T-helper 2 cell treated with Interferon-gamma antibody and Interleukin-4, amounts not matched to agents 5 μg/mL and 100 μg/mL, for 36 hours (primary cell): Measurements from ENCODE around the gene TSFM.
"Not testable (repeated sequence)": the region's sequence is repeated elsewhere in the genome, so short reads cannot be mapped to it uniquely, and the experiment has no call there.

ENCODE experiments used
- DNase-seq: peaks from one replicate; pipeline ENCODE4 v3.0.0; 2021; ENCODE audit warnings: low spot score
- H3K27ac Mint-ChIP-seq: one replicate; pipeline ENCODE4 v1.8.0; 2021; ENCODE audit warnings: mild to moderate bottlenecking, mixed read lengths
- H3K27me3 Mint-ChIP-seq: one replicate; pipeline ENCODE4 v1.8.0; 2021; ENCODE audit warnings: low read depth, mixed read lengths
- H3K36me3 Mint-ChIP-seq: one replicate; pipeline ENCODE4 v1.8.0; 2021; ENCODE audit warnings: low read depth, mixed read lengths
- H3K4me1 Mint-ChIP-seq: one replicate; pipeline ENCODE4 v1.8.0; 2021; ENCODE audit warnings: low read depth, mixed read lengths
- H3K4me3 Mint-ChIP-seq: one replicate; pipeline ENCODE4 v1.8.0; 2022; ENCODE audit warnings: mild to moderate bottlenecking, moderate library complexity, mixed read lengths
- H3K9me3 Mint-ChIP-seq: one replicate; pipeline ENCODE4 v1.8.0; 2021; ENCODE audit warnings: mixed read lengths

TSFM gene

DNA sequence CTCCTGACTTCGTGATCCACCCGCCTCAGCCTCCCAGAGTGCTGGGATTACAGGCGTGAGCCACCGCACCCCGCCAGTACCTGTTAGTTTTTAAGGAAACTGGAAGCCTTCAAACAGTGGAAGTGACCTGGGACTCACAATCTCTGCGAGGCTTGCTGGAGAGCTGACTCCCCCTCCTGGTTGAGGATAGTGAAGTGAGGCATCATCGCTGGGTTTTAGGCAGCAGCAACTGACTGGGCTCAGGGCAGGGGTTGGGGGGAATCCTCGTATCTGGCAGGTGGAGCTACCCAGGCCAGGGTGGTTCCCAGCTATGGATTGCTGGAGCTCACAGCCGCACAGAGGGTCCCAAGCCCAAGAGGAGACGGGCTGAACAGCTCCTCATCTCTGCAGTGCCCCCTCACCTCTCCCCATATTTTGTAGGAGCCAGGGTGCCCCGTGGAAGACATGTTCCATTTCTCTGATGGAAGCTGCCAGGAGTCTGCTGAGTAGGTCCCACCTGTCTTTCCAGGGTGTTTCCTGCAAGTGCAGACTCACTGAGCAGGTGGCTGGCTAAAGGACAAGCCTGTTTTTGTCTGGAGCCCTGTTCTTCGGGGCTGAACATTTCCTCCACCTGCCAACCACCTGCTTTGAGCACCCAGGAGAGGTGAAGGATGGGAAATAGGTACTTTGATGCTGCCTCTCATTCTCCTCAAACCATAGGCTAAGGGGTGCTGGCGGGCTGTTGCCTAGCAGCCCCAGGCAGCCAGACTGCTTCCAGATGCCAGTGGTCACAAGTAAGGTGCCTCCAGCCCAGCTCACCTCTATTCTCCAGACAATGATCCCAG lies 32.8 kb downstream of the TSFM start:
- Mint-ChIP-seq H3K9me3 (no peaks in the 10 kb centered on the region), H3K27me3 (no peaks in the 10 kb centered on the region), H3K4me1 (peaks cover 7% of the 10 kb centered on the region), H3K36me3 (peaks cover 7% of the 10 kb centered on the region), H3K4me3 (no peak overlapping the region), H3K27ac (no peak overlapping the region)
- DNase-seq: no peak

GRCh38 chr12:57816001-57816854 lies 33.6 kb downstream of the TSFM start:
- Mint-ChIP-seq H3K27ac (no peak overlapping the region), H3K4me3 (no peak overlapping the region), H3K4me1 (peaks cover 7% of the 10 kb centered on the region), H3K27me3 (no peaks in the 10 kb centered on the region), H3K36me3 (peaks cover 15% of the 10 kb centered on the region), H3K9me3 (no peaks in the 10 kb centered on the region)
- no peak for DNase-seq

GRCh38 chr12:57816855-57817151 lies 34.2 kb downstream of the TSFM start:
- Mint-ChIP-seq H3K9me3 (no peaks in the 10 kb centered on the region), H3K27ac (no peak overlapping the region), H3K4me1 (peaks cover 7% of the 10 kb centered on the region), H3K36me3 (peaks cover 15% of the 10 kb centered on the region), H3K4me3 (no peak overlapping the region), H3K27me3 (no peaks in the 10 kb centered on the region)
- DNase-seq: no peak

- peaks cover 7% of the 10 kb centered on the region for H3K4me1 Mint-ChIP-seq
These were observed 34.8 kb downstream of the TSFM start for GRCh38 chr12:57817261-57817989.

GRCh38 chr12:57817990-57818331 lies 35.4 kb downstream of the TSFM start:
- H3K27me3 Mint-ChIP-seq, H3K9me3 Mint-ChIP-seq, DNase-seq, H3K27ac Mint-ChIP-seq, H3K4me1 Mint-ChIP-seq, H3K4me3 Mint-ChIP-seq: not testable (repeated sequence)
- H3K36me3 Mint-ChIP-seq: peaks cover 24% of the 10 kb centered on the region

More at GRCh38 chr12:57817261-57817989, 34.8 kb downstream of the TSFM start:
- Mint-ChIP-seq H3K27ac (no peak overlapping the region), H3K36me3 (peaks cover 19% of the 10 kb centered on the region), H3K27me3 (no peaks in the 10 kb centered on the region), H3K4me3 (no peak overlapping the region), H3K9me3 (no peaks in the 10 kb centered on the region)
- no peak for DNase-seq

GRCh38 chr12:57820119-57820518 lies 37.5 kb downstream of the TSFM start:
- DNase-seq, H3K27me3 Mint-ChIP-seq, H3K4me1 Mint-ChIP-seq, H3K9me3 Mint-ChIP-seq, H3K27ac Mint-ChIP-seq, H3K4me3 Mint-ChIP-seq: not testable (repeated sequence)
- H3K36me3 Mint-ChIP-seq: peaks cover 40% of the 10 kb centered on the region

GRCh38 chr12:57821015-57821414 lies 38.4 kb downstream of the TSFM start:
- not testable (repeated sequence) for H3K9me3 Mint-ChIP-seq, H3K27ac Mint-ChIP-seq, DNase-seq, H3K4me3 Mint-ChIP-seq, H3K27me3 Mint-ChIP-seq, H3K4me1 Mint-ChIP-seq
- peaks cover 46% of the 10 kb centered on the region for H3K36me3 Mint-ChIP-seq

DNA sequence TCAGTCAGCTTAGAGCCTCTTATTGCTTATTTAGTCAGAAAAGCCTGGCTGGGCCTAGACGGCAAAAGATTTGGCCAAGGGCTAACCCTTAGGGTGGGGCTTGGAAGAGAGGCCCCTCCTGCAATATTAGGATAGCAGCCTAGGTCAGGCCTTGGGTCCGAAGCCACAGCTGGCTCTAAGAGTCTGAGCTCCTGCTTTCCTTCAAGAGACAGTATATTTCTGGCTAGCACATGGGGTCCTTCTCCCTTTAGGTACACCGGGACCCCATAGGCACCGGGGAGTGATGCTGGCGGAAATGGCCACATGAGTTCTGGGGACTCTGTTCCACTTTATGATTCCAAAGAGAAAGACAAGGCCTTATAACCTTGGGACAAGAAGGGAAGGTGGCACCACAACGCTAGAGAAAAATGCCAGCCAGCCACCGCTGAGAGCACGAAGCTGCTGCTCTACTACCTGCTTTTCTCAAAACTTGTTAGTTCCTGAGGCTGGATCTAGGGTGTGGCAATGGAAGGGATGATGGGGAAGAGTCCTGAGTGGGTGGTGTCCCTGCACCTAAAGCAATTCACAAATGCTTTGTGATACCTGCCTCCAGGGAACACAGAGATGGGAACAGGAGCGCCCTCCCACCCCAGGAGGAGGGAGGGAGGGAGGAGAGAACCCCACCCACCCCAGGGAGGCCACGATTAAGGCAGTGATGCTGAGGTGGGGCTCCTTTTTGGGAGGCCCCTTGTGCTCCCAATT lies 39.1 kb downstream of the TSFM start:
- no peaks in the 10 kb centered on the region for H3K4me1 Mint-ChIP-seq
- no peak overlapping the region for H3K4me3 Mint-ChIP-seq
- H3K27me3 Mint-ChIP-seq: no peaks in the 10 kb centered on the region
- H3K9me3 Mint-ChIP-seq: no peaks in the 10 kb centered on the region
- DNase-seq: no peak
- H3K36me3 Mint-ChIP-seq: peaks cover 49% of the 10 kb centered on the region
- H3K27ac Mint-ChIP-seq: no peak overlapping the region

DNA sequence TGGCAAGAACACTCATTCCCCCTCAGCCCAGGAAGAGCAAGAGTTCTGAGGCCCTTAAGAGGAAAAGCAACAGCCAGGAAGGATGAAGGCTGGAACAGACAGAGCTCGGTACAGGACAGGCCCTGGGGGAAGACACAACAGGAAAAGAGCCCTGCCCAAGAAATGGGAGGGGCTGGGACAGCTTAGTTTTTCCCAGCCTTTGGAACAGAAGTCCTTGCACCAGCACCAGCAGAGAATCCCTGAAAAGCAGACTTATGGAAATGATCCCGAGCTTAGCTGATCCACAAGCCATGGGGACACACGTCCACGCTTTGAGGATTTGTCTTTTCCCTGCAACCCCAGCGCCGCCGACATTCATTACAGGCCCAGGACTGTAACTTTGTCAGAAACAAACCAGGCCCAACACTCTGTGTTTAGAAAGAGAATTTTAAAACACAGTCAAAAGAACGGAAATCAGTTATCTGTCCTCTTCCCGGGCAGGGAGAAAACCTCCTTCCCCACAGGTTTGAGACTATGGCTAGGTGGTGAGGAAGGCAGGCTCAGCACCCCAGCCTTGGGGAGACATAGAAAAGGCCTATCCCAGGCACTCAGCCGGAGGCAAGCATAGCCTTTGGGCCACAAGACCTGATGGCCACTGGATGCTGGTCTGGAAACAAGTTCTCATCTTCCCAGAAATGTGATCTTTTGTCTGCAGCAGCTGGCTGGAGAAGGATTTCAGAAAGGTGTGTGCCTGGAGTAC lies 40.0 kb downstream of the TSFM start:
- Mint-ChIP-seq H3K9me3 (no peaks in the 10 kb centered on the region), H3K4me1 (no peaks in the 10 kb centered on the region), H3K36me3 (peaks cover 57% of the 10 kb centered on the region), H3K27me3 (no peaks in the 10 kb centered on the region), H3K4me3 (no peak overlapping the region), H3K27ac (no peak overlapping the region)
- DNase-seq: no peak

DNA sequence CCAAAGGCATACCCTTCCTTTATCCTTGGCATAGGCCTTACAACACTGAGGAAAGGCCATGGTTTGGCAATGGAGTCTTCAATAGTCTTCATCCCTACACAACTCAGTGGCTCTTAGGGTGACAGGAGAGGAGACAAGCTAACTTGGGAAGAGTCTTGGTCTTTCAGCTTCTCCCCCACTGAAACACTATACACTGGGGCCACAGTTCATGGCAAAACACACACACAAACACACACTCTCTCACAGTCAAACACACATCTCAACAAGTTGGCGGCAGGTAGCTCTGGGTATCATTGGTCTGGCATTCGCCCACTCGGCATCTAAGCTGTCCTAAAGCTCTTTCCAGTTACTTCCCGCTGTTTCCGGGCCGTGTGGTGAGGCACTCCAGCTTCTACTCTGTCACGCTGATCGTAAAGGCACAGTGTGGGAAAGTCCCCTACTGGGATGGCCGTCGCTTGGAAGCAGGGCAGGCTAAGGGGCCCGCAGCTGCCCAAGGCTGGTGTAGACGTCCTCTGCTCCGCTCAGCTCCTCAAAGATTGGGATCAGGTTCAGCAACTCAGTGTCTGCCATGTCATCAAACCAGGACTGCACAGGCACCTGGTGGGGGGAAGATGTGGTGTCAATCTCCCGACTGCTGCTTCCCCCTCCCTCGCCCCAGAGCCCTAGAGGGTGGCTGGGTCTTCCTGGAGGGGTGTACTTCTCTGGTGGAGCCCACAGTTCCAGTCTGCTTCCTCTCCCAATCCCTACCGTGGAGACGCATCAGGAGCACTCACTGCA lies 40.7 kb downstream of the TSFM start:
- H3K9me3 Mint-ChIP-seq: no peaks in the 10 kb centered on the region
- peaks cover 56% of the 10 kb centered on the region for H3K36me3 Mint-ChIP-seq
- no peaks in the 10 kb centered on the region for H3K27me3 Mint-ChIP-seq
- H3K4me1 Mint-ChIP-seq: no peaks in the 10 kb centered on the region
- no peak overlapping the region for H3K4me3 Mint-ChIP-seq
- no peak for DNase-seq
- H3K27ac Mint-ChIP-seq: peak overlapping the region; percentile 36

- Mint-ChIP-seq H3K4me3 (no peak overlapping the region), H3K36me3 (peaks cover 57% of the 10 kb centered on the region), H3K4me1 (no peaks in the 10 kb centered on the region), H3K27me3 (no peaks in the 10 kb centered on the region), H3K9me3 (no peaks in the 10 kb centered on the region), H3K27ac (no peak overlapping the region)
- DNase-seq: no peak
These were observed 41.5 kb downstream of the TSFM start for GRCh38 chr12:57823908-57824640.

DNA sequence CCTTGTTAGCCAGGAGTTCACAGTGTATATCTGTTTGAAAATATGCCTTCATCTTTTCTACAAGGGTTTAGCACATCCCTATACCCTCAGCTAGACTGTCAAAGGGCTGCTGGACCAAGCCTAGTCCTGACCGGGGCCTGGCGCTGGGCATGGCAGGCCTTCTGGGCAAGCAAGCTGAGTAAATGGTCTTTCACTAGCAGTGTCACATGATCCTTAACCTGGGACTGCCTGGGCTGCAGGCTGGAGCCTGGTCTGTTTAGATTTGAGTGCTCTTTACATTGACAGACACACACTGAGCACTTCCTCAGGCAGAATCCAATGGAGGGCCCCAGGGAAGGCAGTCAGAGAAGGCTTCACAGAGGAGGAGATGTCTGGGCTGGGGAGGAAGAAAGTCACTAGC lies 42.9 kb downstream of the TSFM start:
- no peak for DNase-seq
- Mint-ChIP-seq H3K4me3 (no peak overlapping the region), H3K36me3 (peaks cover 60% of the 10 kb centered on the region), H3K4me1 (peaks cover 3% of the 10 kb centered on the region), H3K9me3 (no peaks in the 10 kb centered on the region), H3K27me3 (no peaks in the 10 kb centered on the region), H3K27ac (no peak overlapping the region)
